ENCODE data around the gene SLC35B4.

GRCh38 chr7:134329614-134330346 lies 13.1 kb upstream of the SLC35B4 start:
- TF ChIP-seq CTCF (conservative IDR thresholded peaks at IDR 0.05) (no peak), EZH2 (IDR thresholded peaks at IDR 0.05; ENCODE audit: low read depth) (no peak)
